DMS 273 (cell line): ENCODE results near the gene TAF11L7.
"Not testable (repeated sequence)": the region's sequence is repeated elsewhere in the genome, so short reads cannot be mapped to it uniquely, and the experiment has no call there.

Experiments
- DNase-seq: peaks from one replicate; lab custom pipeline; 2025; ENCODE audit not compliant: unreplicated experiment; lab: John Stamatoyannopoulos, UW

TAF11L7 gene

DNA sequence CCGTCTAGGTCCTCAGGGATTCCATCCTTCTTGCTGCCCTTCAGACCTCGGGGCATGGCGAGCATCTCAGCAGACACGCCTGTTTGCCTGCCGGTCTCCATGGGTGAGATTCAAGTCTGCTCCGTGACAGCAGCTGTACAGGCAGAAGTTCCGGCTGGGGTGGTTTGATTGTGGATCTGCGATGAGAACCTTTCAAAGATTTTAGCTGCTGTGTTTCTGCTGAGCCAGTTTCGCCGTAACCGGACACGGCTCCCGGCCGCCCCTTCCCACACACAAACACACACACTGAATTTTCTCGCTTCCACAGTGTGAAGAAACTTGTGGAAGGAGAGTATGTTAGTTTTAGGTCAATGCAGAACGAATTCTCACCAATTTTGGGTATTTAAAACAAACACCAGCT is at the start of gene TAF11L7:
TAF11L7 (minus strand) TSS at position 101 of the 400 bp plus-strand sequence.
- not testable (repeated sequence) for DNase-seq

DNA sequence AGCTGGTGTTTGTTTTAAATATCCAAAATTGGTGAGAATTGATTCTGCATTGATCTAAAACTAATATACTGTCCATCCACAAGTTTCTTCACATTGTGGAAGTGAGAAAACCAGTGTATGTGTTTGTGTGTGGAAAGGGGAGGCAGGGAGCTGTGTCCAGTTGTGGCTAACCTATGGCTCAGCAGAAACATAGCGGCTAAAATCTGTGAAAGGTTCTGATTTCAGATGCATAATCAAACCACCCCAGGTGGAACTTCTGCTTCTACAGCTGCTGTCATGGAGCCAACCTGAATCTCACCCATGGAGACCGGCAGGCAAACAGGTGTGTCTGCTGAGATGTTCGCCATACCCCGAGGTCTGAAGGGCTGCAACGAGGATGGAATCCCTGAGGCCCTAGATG is 48.6 kb upstream of the TAF11L7 start, which contains the start of gene TAF11L14:
TAF11L14 (plus strand) TSS at position 301 of the 400 bp plus-strand sequence.
- no peak for DNase-seq

- not testable (repeated sequence) for DNase-seq
Observed at GRCh38 chr5:17631788-17632187, 46.2 kb upstream of the TAF11L7 start, which contains the start of gene TAF11L13. TAF11L13 (plus strand) TSS chr5:17632088.

DNA sequence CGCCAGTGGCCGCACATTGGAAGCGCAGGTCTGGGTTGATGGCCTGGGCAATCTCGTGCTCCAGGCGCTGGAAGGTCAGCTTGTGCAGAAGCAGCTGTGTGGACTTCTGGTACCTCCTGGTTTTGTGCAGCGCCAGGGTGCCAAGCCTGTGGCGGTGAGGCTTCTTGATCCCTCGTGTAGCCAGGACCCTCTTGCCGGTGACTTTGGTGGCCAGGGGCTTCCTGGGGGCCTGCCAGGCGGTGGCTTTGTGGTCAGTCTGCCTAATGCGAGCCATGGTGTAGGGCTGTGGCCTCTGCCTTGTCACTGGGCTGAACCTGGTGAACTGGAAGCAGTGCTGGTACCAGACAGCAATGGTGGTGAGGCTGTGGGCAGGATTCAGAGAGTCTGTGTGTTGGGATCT is 40.1 kb upstream of the TAF11L7 start:
- DNase-seq, result no peak

DNA sequence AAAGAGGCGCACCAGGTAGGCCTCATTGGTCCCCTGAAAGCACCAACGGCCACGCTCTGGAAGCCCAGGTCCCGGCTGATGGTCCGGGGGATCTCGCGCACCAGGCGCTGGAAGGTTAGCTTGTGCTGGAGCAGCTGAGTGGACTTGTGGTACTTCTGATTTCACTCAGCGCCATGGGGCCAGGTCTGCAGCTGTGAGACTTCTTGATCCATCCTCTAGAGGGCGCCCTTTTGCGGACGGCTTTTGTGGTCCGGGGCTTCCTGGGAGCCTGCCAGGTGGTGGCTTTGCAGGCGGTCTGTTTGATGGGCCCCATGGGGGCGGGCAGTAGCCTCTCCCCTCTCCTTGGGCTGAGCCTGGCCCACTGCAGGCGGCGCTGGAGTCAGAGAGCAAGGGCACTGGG is 35.1 kb upstream of the TAF11L7 start:
- peak; percentile 5 for DNase-seq

DNA sequence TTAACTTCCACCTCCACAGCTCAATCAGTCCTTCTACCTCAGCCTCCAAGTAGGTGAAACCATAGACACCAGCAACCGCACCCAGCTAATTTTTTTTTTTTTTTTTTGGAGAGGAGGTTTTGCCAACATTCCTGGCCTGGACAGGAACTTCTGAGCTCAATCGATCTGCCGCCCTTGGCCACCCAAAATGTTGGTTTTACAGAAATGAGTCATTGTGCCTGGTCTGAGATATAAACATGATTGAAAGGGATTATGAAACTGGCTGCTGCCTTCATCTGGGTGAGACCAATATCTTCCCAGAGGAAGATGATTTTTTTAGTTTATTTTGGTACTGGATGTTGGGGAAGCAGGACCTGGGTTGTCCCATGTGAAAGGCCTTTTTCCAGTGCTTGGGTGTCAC is 33.8 kb upstream of the TAF11L7 start:
- DNase-seq, result no peak

DNA sequence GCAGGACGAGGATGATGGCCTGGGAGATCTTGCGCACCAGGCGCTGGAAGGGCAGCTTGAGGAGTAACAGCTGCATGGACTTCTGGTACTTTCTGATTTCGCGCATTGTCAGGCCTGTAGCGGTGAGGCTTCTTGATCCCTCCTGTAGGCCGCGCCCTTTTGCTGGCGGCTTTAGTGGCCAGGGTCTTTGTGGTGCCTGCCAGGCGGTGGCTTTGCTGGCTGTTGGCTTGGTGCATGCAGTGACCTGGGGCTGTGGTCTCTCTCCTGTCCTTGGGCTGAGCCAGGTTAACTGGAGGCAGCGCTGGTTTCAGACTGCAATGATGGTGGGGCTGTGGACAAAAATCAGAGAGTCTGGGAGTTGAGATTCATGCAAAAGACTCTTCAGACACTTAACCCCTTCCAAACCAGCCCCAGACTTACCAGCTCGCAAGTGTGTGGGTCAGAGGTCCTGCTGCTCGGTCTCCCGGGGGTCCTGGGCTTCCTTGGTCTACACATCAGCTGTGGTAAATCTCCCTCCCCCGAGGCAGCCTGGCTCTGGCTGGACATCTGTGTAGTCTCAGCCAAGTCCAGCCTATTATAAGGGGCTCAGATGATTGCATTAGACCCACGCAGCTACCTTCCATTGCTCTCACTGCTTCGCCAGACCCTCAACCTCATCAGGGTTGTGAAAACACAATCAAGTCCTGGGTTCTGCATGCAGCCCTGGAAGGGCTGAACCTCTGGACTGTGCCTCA is 29.5 kb upstream of the TAF11L7 start:
- no peak for DNase-seq

- not testable (repeated sequence) for DNase-seq
Observed at GRCh38 chr5:17610092-17610491, 24.5 kb upstream of the TAF11L7 start, which contains the start of gene TAF11L12. TAF11L12 (plus strand) TSS chr5:17610392.

- not testable (repeated sequence) for DNase-seq
Observed at GRCh38 chr5:17607461-17607860, 21.9 kb upstream of the TAF11L7 start.

GRCh38 chr5:17604951-17605350 is 19.4 kb upstream of the TAF11L7 start:
- DNase-seq, result no peak

- not testable (repeated sequence) for DNase-seq
Observed at GRCh38 chr5:17603880-17604279, 18.3 kb upstream of the TAF11L7 start, which contains the start of gene TAF11L11. TAF11L11 (plus strand) TSS chr5:17604183.

- not testable (repeated sequence) for DNase-seq
Observed at GRCh38 chr5:17597728-17598127, 12.2 kb upstream of the TAF11L7 start, which contains the start of gene TAF11L10. TAF11L10 (minus strand) TSS chr5:17597828.

GRCh38 chr5:17594255-17594654 is 8.7 kb upstream of the TAF11L7 start, which contains the start of gene TAF11L9:
TAF11L9 (minus strand) TSS chr5:17594394.
- not testable (repeated sequence) for DNase-seq

DNA sequence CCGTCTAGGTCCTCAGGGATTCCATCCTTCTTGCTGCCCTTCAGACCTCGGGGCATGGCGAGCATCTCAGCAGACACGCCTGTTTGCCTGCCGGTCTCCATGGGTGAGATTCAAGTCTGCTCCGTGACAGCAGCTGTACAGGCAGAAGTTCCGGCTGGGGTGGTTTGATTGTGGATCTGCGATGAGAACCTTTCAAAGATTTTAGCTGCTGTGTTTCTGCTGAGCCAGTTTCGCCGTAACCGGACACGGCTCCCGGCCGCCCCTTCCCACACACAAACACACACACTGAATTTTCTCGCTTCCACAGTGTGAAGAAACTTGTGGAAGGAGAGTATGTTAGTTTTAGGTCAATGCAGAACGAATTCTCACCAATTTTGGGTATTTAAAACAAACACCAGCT is 5.3 kb upstream of the TAF11L7 start, which contains the start of gene TAF11L8:
TAF11L8 (minus strand) TSS at position 101 of the 400 bp plus-strand sequence.
- not testable (repeated sequence) for DNase-seq
